ENCODE data around the gene STYXL2.

STYXL2 gene

GRCh38 chr1:167127661-167128060 is 33.8 kb downstream of the STYXL2 start:
- ATAC-seq, result no peak
- no peak for TF ChIP-seq TCF4 (CRISPR knock-in tag; IDR thresholded peaks at IDR 0.05; ENCODE audit: borderline replicate concordance)
- no peak for TF ChIP-seq ESRRG (CRISPR knock-in tag; IDR thresholded peaks at IDR 0.05)
- no peak for TF ChIP-seq TOX (CRISPR knock-in tag; IDR thresholded peaks at IDR 0.05; ENCODE audit: borderline replicate concordance)
- no peak for TF ChIP-seq GLIS3 (CRISPR knock-in tag; IDR thresholded peaks at IDR 0.05)
- TF ChIP-seq ZNF8 (CRISPR knock-in tag; IDR thresholded peaks at IDR 0.05), result no peak
- no peak for TF ChIP-seq PATZ1 (CRISPR knock-in tag; IDR thresholded peaks at IDR 0.05; ENCODE audit: borderline replicate concordance)
- TF ChIP-seq ZFP30 (CRISPR knock-in tag; IDR thresholded peaks at IDR 0.05), result no peak
- TF ChIP-seq ZC3H10 (CRISPR knock-in tag; IDR thresholded peaks at IDR 0.05), result no peak
- no peak for TF ChIP-seq CREB5 (CRISPR knock-in tag; IDR thresholded peaks at IDR 0.05; ENCODE audit: low read depth)
- no peak for TF ChIP-seq SNAI2 (CRISPR knock-in tag; IDR thresholded peaks at IDR 0.05)
- no peak for TF ChIP-seq BACH2 (CRISPR knock-in tag; IDR thresholded peaks at IDR 0.05; ENCODE audit: borderline replicate concordance)
- TF ChIP-seq RARB (CRISPR knock-in tag; IDR thresholded peaks at IDR 0.05), result no peak
- no peak for TF ChIP-seq ARNTL (CRISPR knock-in tag; IDR thresholded peaks at IDR 0.05; ENCODE audit: borderline replicate concordance, low read depth)
- TF ChIP-seq ZNF70 (CRISPR knock-in tag; IDR thresholded peaks at IDR 0.05), result no peak

- no peak for ATAC-seq
- TF ChIP-seq CSDC2 (CRISPR knock-in tag; IDR thresholded peaks at IDR 0.05) (no peak), CSRNP3 (CRISPR knock-in tag; IDR thresholded peaks at IDR 0.05) (no peak), ZFP30 (CRISPR knock-in tag; IDR thresholded peaks at IDR 0.05) (no peak), ARNTL (CRISPR knock-in tag; IDR thresholded peaks at IDR 0.05; ENCODE audit: borderline replicate concordance, low read depth) (no peak), ZNF565 (CRISPR knock-in tag; conservative IDR thresholded peaks at IDR 0.05; ENCODE audit: low read depth) (no peak), PATZ1 (CRISPR knock-in tag; IDR thresholded peaks at IDR 0.05; ENCODE audit: borderline replicate concordance) (no peak), TOX (CRISPR knock-in tag; IDR thresholded peaks at IDR 0.05; ENCODE audit: borderline replicate concordance) (no peak), ZFP3 (CRISPR knock-in tag; IDR thresholded peaks at IDR 0.05) (no peak), RARB (CRISPR knock-in tag; IDR thresholded peaks at IDR 0.05) (no peak), OSR1 (CRISPR knock-in tag; IDR thresholded peaks at IDR 0.05) (no peak), PPARA (CRISPR knock-in tag; IDR thresholded peaks at IDR 0.05; ENCODE audit: borderline replicate concordance) (no peak), ZNF70 (CRISPR knock-in tag; IDR thresholded peaks at IDR 0.05) (no peak)
Observed at GRCh38 chr1:167128261-167129227, 34.7 kb downstream of the STYXL2 start.

- ATAC-seq, result no peak
- TF ChIP-seq ISL1 (CRISPR knock-in tag; IDR thresholded peaks at IDR 0.05) (no peak), ZNF70 (CRISPR knock-in tag; IDR thresholded peaks at IDR 0.05) (no peak)
Observed at GRCh38 chr1:167130829-167131510, 37.1 kb downstream of the STYXL2 start.
